Subcutaneous adipose tissue (tissue), 4 donors: ENCODE results near the gene FBXO42. TPM values are rescaled to one million over a fixed set of nuclear protein-coding genes. Genes with fewer than 3 reads are reported as not detected.

ENCODE experiments used
- CTCF ChIP-seq: fragments of 450-650 bp; IDR thresholded peaks from one replicate; pipeline ENCODE4 v1.5.1; 2016; ENCODE audit warnings: low read depth, mild to moderate bottlenecking, control low read depth, antibody characterized with exemption, moderate library complexity
- total RNA-seq, 4 donors: library from RNA; depleted of rRNA; stranded (reverse); fragments of >200 nt; gene quantifications; one replicate each; pipeline ENCODE4 v1.1.0, GENCODE V29; 2016

FBXO42 gene
- total RNA-seq, 4 donors from 2014 or later: 21.4 to 26.9 (median 23.6) TPM

- TF ChIP-seq CTCF: no peak
Measured at GRCh38 chr1:16351456-16351993, 755 bp downstream of the FBXO42 start.

GRCh38 chr1:16349847-16350406 lies 2.4 kb downstream of the FBXO42 start:
- no peak for TF ChIP-seq CTCF

GRCh38 chr1:16348414-16349182 lies 3.7 kb downstream of the FBXO42 start:
- TF ChIP-seq CTCF: no peak

- no peak for TF ChIP-seq CTCF
Measured at GRCh38 chr1:16342331-16343062, 9.8 kb downstream of the FBXO42 start.

- TF ChIP-seq CTCF: no peak
Measured at GRCh38 chr1:16340673-16341072, 11.6 kb downstream of the FBXO42 start.

- TF ChIP-seq CTCF: no peak
Measured at GRCh38 chr1:16338961-16339360, 13.3 kb downstream of the FBXO42 start.

GRCh38 chr1:16334655-16335340 lies 17.5 kb downstream of the FBXO42 start:
- no peak for TF ChIP-seq CTCF
